Caco-2 (cell line): Measurements from ENCODE around the gene NFKBIZ. TPM values are rescaled to one million over a fixed set of nuclear protein-coding genes. Genes with fewer than 3 reads are reported as not detected.

Experiments
- BruUV-seq: library from RNA; stranded (reverse); fragments of 400-500 nt; replicated peaks from 2 replicates; lab custom pipeline; 2021; lab: Mats Ljungman, UMichigan
- CTCF ChIA-PET: fragments of 300-600 bp; sonication (Branson Sonifier 250); formaldehyde crosslinking; loops from one replicate; lab custom pipeline; 2022; ENCODE audit warnings: antibody characterized with exemption; lab: Charles Lee
- POLR2A ChIA-PET: fragments of 300-600 bp; sonication (Branson Sonifier 250); formaldehyde crosslinking; loops from one replicate; lab custom pipeline; 2022; ENCODE audit warnings: antibody characterized with exemption; lab: Charles Lee
- DNase-seq, 2 experiments: peaks; one replicate each; pipeline versions ENCODE4 v3.0.0 to v3.0.0-alpha.2; 2020 to 2022
- H3K27me3 ChIP-seq: replicated peaks from 2 replicates; pipeline ENCODE4 v1.6.0; 2011; ENCODE audit warnings: low read length; ENCODE audit not compliant: control insufficient read depth, insufficient read depth
- H3K36me3 ChIP-seq: 2 replicates; pipeline ENCODE4 v1.5.1; 2011; ENCODE audit warnings: low read length; ENCODE audit not compliant: control insufficient read depth, insufficient read depth
- H3K4me1 ChIP-seq: fragments of 250-450 bp; sonication (Bioruptor Pico); 2 replicates; pipeline ENCODE4 v1.5.1; 2020; ENCODE audit warnings: mild to moderate bottlenecking
- H3K4me3 ChIP-seq: 2 replicates; pipeline ENCODE4 v1.5.1; 2011; ENCODE audit warnings: low read depth, mild to moderate bottlenecking, control low read depth, low read length
- H3K9me3 ChIP-seq: fragments of 250-450 bp; sonication (Bioruptor Pico); 2 replicates; pipeline ENCODE4 v1.5.1; 2020; ENCODE audit warnings: mild to moderate bottlenecking, moderate library complexity
- H3K27ac Mint-ChIP-seq: one replicate; pipeline ENCODE4 v1.8.0; 2022; ENCODE audit warnings: mixed read lengths; ENCODE audit not compliant: unreplicated experiment
- H3K27me3 Mint-ChIP-seq: one replicate; pipeline ENCODE4 v1.8.0; 2022; ENCODE audit warnings: mixed read lengths; ENCODE audit not compliant: insufficient read depth, unreplicated experiment
- H3K36me3 Mint-ChIP-seq: one replicate; pipeline ENCODE4 v1.8.0; 2022; ENCODE audit warnings: mild to moderate bottlenecking, mixed read lengths; ENCODE audit not compliant: insufficient read depth, unreplicated experiment
- H3K4me1 Mint-ChIP-seq: one replicate; pipeline ENCODE4 v1.8.0; 2022; ENCODE audit warnings: low read depth, mixed read lengths; ENCODE audit not compliant: unreplicated experiment
- H3K4me3 Mint-ChIP-seq: one replicate; pipeline ENCODE4 v1.8.0; 2022; ENCODE audit warnings: mild to moderate bottlenecking, moderate library complexity, mixed read lengths; ENCODE audit not compliant: unreplicated experiment
- H3K9me3 Mint-ChIP-seq: one replicate; pipeline ENCODE4 v1.8.0; 2022; ENCODE audit warnings: mixed read lengths; ENCODE audit not compliant: unreplicated experiment
- CTCF ChIP-seq, 2 experiments: fragments of 200-600 bp in 1 of 2; IDR thresholded peaks; 1 replicate in 1 of 2; 2 replicates in 1 of 2; pipeline versions ENCODE4 v1.5.1 to v1.8.0; 2011 to 2022; ENCODE audit warnings: antibody characterized with exemption in 1 of 2, control low read depth in 1 of 2, inconsistent platforms in 1 of 2, low read depth in 1 of 2, low read length in 1 of 2, mild to moderate bottlenecking in 1 of 2, moderate library complexity in 1 of 2; ENCODE audit not compliant: insufficient read depth in 1 of 2, severe bottlenecking in 1 of 2, unreplicated experiment in 1 of 2
- intact Hi-C: fragments of 100-400 bp; cut with micrococcal nuclease; formaldehyde crosslinking; loops from one replicate; pipeline ENCODE4 v1.10.0; 2022; ENCODE audit not compliant: unreplicated experiment
- total RNA-seq: library from RNA; stranded (reverse); gene quantifications from 2 replicates; pipeline ENCODE4 v1.2.3, GENCODE V29; 2022

Gene NFKBIZ
- total RNA-seq, 1 experiment from 2014 or later, result 20.2 TPM

DNA sequence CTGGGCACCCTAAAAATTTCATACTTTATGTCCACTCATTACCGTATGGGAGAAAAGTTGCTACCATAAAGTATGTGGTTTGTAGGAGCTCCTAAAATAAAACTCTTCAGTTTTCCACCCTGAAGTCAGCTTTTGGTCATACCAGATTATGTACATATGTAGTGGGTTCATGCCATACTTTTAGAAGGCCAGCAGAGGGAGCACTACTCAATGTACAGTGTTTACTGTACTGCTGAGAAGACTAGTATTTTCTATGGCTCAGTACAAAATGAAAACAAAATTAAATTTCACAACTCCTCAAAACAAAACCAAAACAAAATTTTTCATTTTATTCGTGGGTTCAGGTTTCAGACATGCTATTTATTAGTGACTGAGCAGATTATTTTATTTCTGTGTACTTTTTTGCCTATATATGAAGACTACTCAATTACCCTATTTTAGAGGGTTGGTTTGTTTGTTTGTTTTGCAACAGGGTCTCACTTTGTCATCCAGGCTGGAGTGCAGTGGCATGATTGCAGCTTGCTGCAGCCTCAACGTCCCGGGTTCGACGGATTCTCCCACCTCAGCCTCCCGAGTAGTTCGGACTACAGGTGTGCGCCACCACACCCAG lies 46.0 kb upstream of the NFKBIZ start:
- no peaks in the 10 kb centered on the region for H3K27me3 ChIP-seq
- no peaks in the 10 kb centered on the region for H3K36me3 ChIP-seq
- H3K4me3 ChIP-seq, result no peak overlapping the region
- Mint-ChIP-seq H3K27me3 (no peaks in the 10 kb centered on the region), H3K36me3 (no peaks in the 10 kb centered on the region), H3K4me1 (no peaks in the 10 kb centered on the region), H3K4me3 (no peak overlapping the region), H3K9me3 (no peaks in the 10 kb centered on the region), H3K27ac (no peak overlapping the region)
- H3K9me3 ChIP-seq, result no peaks in the 10 kb centered on the region; the same call in 1 of the 2 replicates
- CTCF ChIA-PET, result interaction anchor here (0.6 to 1.9 kb wide), 4 partner anchors 39 to 422 kb away, joined by 3 to 19 read pairs (median 4); no protein-coding TSS in a partner anchor
- BruUV-seq, result no TSS peak
- intact Hi-C loops, result loop anchor here (2.0 to 10.0 kb wide), 2 partner anchors 108 to 262 kb away; no protein-coding TSS in a partner anchor
- POLR2A ChIA-PET, result no interaction called here
- TF ChIP-seq CTCF (IDR thresholded peaks at IDR 0.05; ENCODE audit: insufficient read depth in 1 of 2, low read depth in 1 of 2, low read length in 1 of 2, severe bottlenecking in 1 of 2, unreplicated experiment in 1 of 2), result peak; percentile 66 to 87
- peak; percentile 44 to 52 for DNase-seq
- H3K4me1 ChIP-seq, result no peaks in the 10 kb centered on the region

DNA sequence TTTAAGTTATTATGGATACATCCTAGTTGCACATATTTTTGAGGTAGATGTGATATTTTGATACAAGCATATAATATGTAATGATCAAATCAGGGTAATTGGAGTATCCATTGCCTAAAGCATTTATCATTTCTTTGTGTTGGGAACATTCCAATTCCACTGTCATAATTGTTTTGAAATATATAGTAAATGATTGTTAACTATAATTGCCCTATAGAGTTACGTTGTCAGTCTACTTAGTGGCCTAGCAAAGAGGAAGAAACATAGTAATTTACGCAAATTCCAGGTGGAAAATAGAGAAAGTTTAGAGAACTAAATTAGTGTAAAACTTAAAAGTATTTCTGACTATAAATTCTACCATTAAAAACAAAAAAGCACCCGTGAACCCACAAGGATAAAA lies 45.4 kb upstream of the NFKBIZ start:
- Histone ChIP-seq H3K27me3 (no peaks in the 10 kb centered on the region), H3K4me3 (no peak overlapping the region), H3K36me3 (no peaks in the 10 kb centered on the region), H3K9me3 (no peaks in the 10 kb centered on the region; the same call in 1 of the 2 replicates), H3K4me1 (no peaks in the 10 kb centered on the region)
- H3K27me3 Mint-ChIP-seq, result no peaks in the 10 kb centered on the region
- no peak overlapping the region for H3K27ac Mint-ChIP-seq
- H3K4me1 Mint-ChIP-seq, result no peaks in the 10 kb centered on the region
- no peaks in the 10 kb centered on the region for H3K36me3 Mint-ChIP-seq
- no peak for TF ChIP-seq CTCF (IDR thresholded peaks at IDR 0.05; ENCODE audit: insufficient read depth in 1 of 2, low read depth in 1 of 2, low read length in 1 of 2, severe bottlenecking in 1 of 2, unreplicated experiment in 1 of 2)
- ChIA-PET POLR2A (no interaction called here), CTCF (interaction anchor here (1.9 kb wide), 1 partner anchor 421 kb away, joined by 19 read pairs; no protein-coding TSS in a partner anchor)
- no peak overlapping the region for H3K4me3 Mint-ChIP-seq
- intact Hi-C loops, result loop anchor here (2.0 to 10.0 kb wide), 2 partner anchors 109 to 261 kb away; no protein-coding TSS in a partner anchor
- no TSS peak for BruUV-seq
- H3K9me3 Mint-ChIP-seq, result no peaks in the 10 kb centered on the region
- no peak for DNase-seq

GRCh38 chr3:101806491-101806890 lies 42.8 kb upstream of the NFKBIZ start:
- H3K36me3 Mint-ChIP-seq, result no peaks in the 10 kb centered on the region
- H3K27ac Mint-ChIP-seq, result no peak overlapping the region
- no peak overlapping the region for H3K4me3 ChIP-seq
- no peaks in the 10 kb centered on the region for H3K27me3 ChIP-seq
- DNase-seq, result no peak
- H3K27me3 Mint-ChIP-seq, result no peaks in the 10 kb centered on the region
- no peaks in the 10 kb centered on the region for H3K4me1 ChIP-seq
- intact Hi-C loops, result loop anchor here (10.0 kb wide), 1 partner anchor 258 kb away; no protein-coding TSS in a partner anchor
- H3K9me3 Mint-ChIP-seq, result no peaks in the 10 kb centered on the region
- H3K36me3 ChIP-seq, result no peaks in the 10 kb centered on the region
- no peak for TF ChIP-seq CTCF (IDR thresholded peaks at IDR 0.05; ENCODE audit: insufficient read depth in 1 of 2, low read depth in 1 of 2, low read length in 1 of 2, severe bottlenecking in 1 of 2, unreplicated experiment in 1 of 2)
- no peaks in the 10 kb centered on the region; the same call in 1 of the 2 replicates for H3K9me3 ChIP-seq
- POLR2A ChIA-PET, result no interaction called here
- no peaks in the 10 kb centered on the region for H3K4me1 Mint-ChIP-seq
- no peak overlapping the region for H3K4me3 Mint-ChIP-seq
- no TSS peak for BruUV-seq
- CTCF ChIA-PET, result no interaction called here
